Fibroblast of peridontal ligament (primary cell): Measurements from ENCODE around the gene PLEKHA7.
"Not testable (repeated sequence)": the region's sequence is repeated elsewhere in the genome, so short reads cannot be mapped to it uniquely, and the experiment has no call there.

Source experiments
- DNase-seq: peaks from one replicate; pipeline ENCODE4 v3.0.0-alpha.2; 2010; ENCODE audit errors: extremely low read depth

Gene PLEKHA7

DNA sequence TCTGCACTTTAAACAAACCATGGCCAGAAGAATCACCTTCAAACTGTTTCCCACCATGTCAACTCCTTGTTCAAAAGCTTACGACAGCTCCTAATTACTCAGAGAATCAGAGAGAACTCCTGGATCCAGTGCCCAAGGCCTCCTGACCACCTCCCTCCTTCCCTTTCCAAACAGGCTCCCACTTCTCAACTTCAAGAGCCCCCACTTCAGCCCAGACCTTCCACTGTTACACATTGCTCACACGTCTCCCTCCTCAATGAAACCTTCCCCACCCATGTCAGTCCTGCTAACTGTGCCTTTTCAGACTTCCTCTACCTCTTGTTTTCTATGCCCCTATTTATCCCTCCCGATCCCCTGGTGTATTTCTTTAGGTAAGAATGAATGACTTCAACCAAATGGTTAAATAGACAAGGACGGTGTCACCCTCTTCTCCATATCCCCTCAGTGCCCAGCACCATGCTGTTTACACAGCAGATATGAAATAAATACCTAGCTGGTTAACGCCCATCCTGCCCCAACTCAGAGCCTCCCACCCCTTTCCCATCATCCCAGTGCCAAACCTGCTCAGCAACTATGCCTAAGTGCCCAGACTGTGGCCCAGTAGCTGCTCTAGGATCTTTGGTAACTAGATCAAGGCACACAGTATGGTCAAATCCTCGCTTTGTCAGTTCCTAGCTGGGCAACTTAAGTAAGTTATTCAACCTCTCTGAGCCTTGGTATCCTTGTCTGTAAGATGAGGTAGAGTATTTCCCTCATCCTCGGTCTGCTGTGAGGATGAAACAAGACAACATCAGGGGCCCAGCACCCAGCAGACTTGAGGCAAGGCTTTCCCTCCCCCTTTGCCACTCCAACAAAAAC, 36.8 kb downstream of the PLEKHA7 start:
- DNase-seq, result no peak

- no peak for DNase-seq
Measured at GRCh38 chr11:16976379-16976778, 37.8 kb downstream of the PLEKHA7 start.

GRCh38 chr11:16975906-16976305, 38.3 kb downstream of the PLEKHA7 start:
- DNase-seq, result no peak

GRCh38 chr11:16973338-16973964, 40.8 kb downstream of the PLEKHA7 start:
- DNase-seq, result no peak

DNA sequence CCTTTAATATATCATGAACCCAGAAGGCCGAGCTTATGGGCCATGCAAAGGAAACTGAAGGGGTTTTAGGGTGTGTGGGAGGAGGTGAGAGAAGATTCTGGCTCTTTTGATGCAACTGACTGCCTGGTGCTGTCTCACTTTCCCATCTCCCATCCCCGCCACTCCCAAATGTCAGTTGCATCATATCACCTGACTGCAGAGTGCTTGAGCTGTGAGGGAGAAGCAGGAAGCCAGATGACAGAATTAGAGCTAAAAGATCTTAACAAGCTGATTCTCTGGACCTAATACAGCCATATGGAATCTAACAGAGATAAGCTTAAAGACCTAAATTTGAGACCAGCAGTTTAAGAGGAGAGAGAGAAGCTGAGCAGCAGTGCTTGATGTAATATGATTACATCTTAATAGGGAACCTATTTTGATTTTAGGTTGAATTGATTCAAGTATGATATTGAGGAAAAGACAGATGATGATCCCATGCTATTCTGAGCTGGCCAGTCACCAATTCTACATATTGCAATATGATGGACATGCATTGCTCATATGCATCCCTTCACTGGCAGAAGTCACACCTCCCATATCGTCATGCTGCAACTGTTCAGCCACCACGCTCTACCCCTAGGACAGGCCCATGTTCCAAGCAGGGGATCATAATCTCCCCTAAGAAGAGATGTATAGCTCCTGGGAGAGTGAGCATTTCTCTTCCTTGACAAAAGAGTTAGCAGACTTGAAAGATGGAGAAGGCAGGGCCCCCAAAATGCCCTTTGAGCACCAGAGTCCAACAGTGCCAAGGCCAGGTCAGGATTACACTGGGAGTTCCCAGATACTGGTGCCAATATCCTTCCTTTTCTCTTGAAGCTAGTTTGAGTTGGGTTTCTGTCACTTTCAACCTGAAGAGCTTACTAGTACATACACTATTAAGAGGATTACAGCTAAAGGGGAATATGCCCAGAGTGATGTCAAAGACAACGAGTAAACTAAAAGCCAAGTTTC, 44.9 kb downstream of the PLEKHA7 start:
- DNase-seq, result no peak

DNA sequence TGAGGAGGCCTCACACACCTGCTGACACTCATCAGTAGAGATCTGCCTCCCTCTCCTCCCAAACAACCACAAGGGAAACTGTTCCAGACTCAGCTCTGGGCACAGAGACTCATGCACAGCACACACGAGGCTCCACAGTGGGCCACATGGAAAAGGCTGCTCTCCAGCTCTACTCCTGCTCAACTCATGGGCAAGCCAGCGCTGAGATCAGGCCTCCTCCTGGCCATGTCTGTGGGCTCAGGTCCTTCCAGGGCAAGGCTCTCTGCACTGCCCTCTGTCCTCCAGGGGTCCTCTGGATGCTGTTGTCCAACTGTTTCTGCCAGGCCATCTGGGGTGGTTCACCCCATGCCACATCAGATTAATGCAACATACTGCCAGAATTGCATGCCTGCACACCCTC, 46.0 kb downstream of the PLEKHA7 start:
- DNase-seq, result no peak

GRCh38 chr11:16966930-16967671, 47.1 kb downstream of the PLEKHA7 start:
- DNase-seq, result no peak

- DNase-seq, result no peak
Measured at GRCh38 chr11:16964501-16964900, 49.7 kb downstream of the PLEKHA7 start.

GRCh38 chr11:16963316-16963876, 50.8 kb downstream of the PLEKHA7 start:
- DNase-seq, result no peak

DNA sequence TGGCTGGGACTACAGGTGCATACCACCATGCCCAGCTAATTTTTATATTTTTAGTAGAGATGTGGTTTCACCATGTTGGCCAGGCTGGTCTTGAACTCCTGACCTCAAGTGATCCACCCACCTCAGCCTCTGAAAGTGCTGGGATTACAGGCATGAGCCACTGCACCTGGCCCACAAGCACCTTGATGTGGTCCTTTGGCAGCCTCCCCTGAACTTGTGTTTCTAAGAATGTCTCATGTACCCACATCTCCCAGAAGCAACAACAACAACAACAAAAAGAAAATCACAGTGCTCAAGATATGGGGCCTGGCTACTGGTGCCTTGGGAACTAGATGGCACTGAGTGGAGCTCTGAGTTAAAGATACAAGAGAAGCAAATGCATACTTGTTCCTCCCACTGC, 51.6 kb downstream of the PLEKHA7 start:
- DNase-seq, result not testable (repeated sequence)

DNA sequence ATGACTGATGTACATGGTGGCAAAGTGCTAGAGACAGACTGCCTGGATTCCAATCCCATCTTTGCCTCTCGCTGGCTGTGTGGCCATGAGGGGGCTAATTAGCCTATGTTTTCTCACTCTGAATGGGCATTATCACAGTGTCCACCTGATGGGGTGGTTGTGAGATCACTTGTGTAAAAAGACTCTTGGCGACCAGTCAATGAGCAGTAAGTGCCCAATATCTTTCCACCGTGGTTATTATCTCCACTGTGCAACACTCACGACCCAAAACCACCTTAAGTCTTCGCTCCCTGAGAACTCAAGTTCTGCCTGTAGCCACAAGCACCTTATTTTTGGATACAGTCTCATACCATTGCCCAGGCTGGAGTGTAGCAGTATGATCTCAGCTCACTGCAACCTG, 52.1 kb downstream of the PLEKHA7 start:
- no peak for DNase-seq

- no peak for DNase-seq
Measured at GRCh38 chr11:16960250-16960649, 54.0 kb downstream of the PLEKHA7 start.

DNA sequence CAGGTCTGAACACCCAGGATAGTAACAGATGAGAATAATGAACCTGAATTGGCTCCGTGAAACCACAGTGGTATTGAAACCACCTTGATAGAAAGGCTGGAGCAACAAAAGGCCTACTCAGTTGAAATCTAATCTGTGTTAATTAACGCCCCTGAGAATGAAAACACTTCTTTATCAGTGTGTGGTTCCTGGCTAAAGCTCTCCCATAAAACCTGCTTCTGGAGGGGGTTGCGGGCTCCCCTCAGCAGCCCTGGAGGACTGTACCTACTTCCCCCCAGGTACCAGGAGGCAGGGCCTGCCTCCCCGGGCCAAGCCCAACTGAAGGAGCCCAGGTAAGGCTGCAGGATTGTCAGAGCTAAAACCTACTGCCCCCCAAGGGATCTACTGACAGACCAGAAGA, 54.6 kb downstream of the PLEKHA7 start:
- no peak for DNase-seq

DNA sequence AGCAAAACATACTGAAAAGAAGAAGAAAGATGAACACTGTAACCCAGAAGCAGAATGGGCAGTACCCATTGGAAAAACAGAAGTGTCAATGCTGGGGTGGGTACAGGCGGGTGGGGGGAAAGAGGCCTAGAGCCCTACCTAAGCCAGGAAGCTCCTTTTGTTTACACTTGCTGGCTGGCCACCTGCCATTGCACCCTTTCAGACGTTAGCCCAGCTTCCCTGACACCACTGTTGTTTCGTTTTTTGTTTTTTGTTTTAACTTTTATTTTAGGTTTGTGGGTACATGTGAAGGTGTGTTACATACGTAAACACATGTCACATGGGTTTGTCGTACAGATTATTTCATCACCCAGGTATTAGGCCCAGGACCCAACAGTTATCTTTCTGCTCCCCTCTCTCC, 55.4 kb downstream of the PLEKHA7 start:
- no peak for DNase-seq

GRCh38 chr11:16956538-16957153, 57.6 kb downstream of the PLEKHA7 start:
- DNase-seq, result no peak

- no peak for DNase-seq
Measured at GRCh38 chr11:16953663-16954062, 60.6 kb downstream of the PLEKHA7 start.

GRCh38 chr11:16946477-16947282, 67.5 kb downstream of the PLEKHA7 start:
- no peak for DNase-seq

DNA sequence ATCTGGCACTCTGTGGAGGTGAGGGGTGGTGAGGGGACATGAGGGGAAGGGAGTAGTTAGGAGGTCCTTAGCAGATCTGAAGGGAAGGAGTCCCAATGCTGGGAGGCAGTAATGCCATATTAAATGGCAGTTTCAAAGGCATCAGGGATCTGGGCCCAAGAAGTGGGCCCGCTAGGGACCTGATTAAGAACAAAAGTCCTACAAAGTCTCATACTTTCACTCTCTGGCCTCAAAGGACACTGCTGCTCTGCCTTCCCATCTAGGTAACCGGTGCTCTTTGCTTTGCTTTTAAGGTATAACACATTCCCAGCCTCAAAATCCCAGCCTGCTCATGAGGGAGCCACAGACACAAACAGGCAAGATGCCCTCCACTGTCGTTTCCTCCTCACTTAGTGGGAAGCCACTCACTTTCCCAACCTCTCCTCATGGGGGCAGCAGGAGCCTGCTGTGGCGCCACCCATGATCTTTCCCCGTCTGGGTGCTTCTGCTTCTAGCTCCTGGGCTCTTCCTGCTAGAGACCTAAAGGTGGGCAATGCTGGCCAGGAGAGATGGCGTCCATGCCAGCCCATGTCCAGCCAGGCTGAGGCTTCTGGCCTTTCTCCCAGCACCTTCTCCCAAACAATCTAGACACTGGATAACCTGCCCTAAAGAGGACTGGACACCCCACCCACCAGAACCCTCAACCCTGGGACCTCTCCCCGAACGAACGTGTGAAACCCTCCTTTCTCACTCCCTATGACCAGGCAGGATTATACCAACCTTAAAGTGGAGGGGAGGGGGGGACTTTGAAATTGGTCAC, 68.3 kb downstream of the PLEKHA7 start:
- DNase-seq, result peak; percentile 23

DNA sequence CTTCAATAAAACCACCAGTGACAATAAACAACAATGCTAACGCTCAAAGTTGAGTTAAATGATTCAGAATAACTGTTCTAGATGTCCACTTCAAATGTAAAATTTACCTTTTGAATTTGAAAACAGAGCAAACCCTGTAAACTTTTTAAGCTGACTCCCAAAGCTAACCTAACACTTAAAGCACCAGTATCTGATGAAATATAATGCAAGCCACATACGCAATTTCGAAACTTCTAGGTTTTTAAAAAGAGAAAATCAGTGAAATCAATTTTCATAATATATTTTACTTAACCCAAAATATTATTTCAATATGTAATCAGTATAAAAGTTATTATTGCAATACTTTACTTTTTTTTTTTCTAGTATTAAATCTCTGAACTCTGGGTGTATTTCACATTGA, 71.3 kb downstream of the PLEKHA7 start:
- DNase-seq, result peak; percentile 6
